Measurements from ENCODE around the gene SLC17A4.

DNA sequence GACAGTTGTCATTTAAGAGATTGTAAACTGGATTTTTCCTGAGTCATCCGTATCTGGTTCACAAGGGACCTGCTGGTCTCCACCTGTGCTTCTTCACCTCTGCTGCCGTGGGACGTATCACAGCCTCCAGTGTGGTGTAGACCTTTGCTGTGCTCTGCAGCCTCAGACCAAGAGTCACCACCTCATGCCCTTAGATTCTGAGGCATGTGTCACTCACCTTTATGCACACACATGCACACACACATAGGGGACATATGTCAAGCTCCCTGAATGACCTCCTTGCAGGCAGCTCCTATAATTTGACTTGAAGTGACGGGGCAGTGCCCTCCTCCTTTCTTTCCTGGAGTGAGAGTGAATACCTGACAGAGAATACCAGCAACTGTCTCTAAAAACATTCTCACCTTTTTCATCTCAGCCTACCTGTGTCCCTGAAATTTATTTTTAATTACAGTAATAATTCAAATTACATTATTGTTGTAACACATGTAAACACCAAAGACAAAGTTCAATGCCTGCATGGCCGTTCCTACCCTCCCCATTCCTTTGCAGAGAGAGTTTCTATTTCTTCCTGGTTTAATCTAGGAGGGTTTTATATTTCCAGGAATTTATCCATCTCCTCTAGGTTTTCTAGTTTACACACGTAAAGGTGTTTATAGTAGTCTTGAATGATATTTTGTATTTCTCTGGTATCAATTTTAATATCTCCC is 3.5 kb downstream of the SLC17A4 start:
- TF ChIP-seq EP300 (IDR thresholded peaks at IDR 0.05) = no peak
- TF ChIP-seq, protein P1, sequence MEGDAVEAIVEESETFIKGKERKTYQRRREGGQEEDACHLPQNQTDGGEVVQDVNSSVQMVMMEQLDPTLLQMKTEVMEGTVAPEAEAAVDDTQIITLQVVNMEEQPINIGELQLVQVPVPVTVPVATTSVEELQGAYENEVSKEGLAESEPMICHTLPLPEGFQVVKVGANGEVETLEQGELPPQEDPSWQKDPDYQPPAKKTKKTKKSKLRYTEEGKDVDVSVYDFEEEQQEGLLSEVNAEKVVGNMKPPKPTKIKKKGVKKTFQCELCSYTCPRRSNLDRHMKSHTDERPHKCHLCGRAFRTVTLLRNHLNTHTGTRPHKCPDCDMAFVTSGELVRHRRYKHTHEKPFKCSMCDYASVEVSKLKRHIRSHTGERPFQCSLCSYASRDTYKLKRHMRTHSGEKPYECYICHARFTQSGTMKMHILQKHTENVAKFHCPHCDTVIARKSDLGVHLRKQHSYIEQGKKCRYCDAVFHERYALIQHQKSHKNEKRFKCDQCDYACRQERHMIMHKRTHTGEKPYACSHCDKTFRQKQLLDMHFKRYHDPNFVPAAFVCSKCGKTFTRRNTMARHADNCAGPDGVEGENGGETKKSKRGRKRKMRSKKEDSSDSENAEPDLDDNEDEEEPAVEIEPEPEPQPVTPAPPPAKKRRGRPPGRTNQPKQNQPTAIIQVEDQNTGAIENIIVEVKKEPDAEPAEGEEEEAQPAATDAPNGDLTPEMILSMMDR (IDR thresholded peaks at IDR 0.05) = no peak
- no peak for TF ChIP-seq POLR2A (IDR thresholded peaks at IDR 0.05)

Data from ovary (tissue), 3 donors.